ENCODE measurements around the gene KIAA0753. TPM values are rescaled to one million over a fixed set of nuclear protein-coding genes. Genes with fewer than 3 reads are reported as not detected.

Gene KIAA0753
- total RNA-seq, 4 donors from 2014 or later, result 33.9 to 58.8 (median 40.2) TPM

GRCh38 chr17:6681176-6681575, 40.7 kb upstream of the KIAA0753 start:
- no peak overlapping the region for H3K27ac ChIP-seq
- TF ChIP-seq EP300 (IDR thresholded peaks at IDR 0.05), result no peak
- no peak for TF ChIP-seq POLR2AphosphoS5 (IDR thresholded peaks at IDR 0.05)
- 47 to 52% methylated on average over 2 to 4 of the region's 4 CpGs for WGBS, 2 donors (ENCODE audit: low coverage in 1 of 2)
- no peak for ATAC-seq
- no peaks in the 10 kb centered on the region for H3K9me3 ChIP-seq
- H3K4me3 ChIP-seq, result no peak overlapping the region
- H3K36me3 ChIP-seq, result no peaks in the 10 kb centered on the region
- H3K27me3 ChIP-seq, result peaks cover 70% of the 10 kb centered on the region
- no peaks in the 10 kb centered on the region for H3K4me1 ChIP-seq

DNA sequence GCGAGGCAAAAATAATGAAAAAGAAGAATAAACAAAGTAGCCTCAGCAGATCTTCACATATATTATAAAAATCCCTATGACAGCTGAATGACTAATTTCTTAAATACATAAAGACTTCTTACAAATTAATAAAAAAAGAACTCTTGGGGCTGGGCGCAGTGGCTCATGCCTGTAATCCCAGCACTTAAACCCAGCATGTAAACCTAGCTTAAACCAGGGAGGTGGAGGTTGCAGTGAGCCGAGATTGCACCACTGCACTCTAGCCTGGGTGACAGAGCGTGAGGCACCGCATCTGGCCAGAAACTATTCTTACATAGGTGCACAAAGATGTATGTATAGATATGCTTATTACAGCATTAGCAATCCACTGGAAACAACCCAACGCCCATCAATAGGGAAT, 38.7 kb upstream of the KIAA0753 start:
- 56 to 67% methylated on average over 1 to 6 of the region's 6 CpGs for WGBS, 2 donors (ENCODE audit: low coverage in 1 of 2)
- peaks cover 63% of the 10 kb centered on the region for H3K27me3 ChIP-seq
- ATAC-seq, result no peak

DNA sequence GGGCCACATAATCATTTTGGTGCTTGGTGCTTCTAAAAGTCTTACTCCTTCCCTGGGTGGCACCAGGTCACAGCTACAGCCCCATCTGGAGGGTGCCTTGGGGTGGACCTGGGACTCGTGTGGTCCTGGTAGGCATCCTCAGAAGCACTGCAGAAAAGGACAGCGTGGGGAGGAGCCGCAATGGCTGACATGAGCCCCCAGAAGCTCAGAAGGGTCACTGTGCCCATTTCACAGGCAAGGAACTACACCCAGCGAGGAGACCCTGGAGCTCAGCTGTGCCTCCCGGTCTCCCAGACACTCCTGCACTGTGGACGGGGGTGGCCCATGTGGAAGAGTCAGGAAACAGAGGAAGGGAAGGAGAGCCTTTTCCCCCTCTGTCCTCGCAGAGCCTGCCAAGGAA, 37.4 kb upstream of the KIAA0753 start:
- Histone ChIP-seq H3K36me3 (no peaks in the 10 kb centered on the region), H3K27me3 (peaks cover 63% of the 10 kb centered on the region), H3K4me1 (no peaks in the 10 kb centered on the region), H3K9me3 (no peaks in the 10 kb centered on the region), H3K27ac (no peak overlapping the region), H3K4me3 (no peak overlapping the region)
- ATAC-seq, result no peak
- no peak for TF ChIP-seq EP300 (IDR thresholded peaks at IDR 0.05)
- TF ChIP-seq CTCF (IDR thresholded peaks at IDR 0.05), result no peak
- no peak for TF ChIP-seq POLR2AphosphoS5 (IDR thresholded peaks at IDR 0.05)
- TF ChIP-seq POLR2A (IDR thresholded peaks at IDR 0.05), result no peak
- WGBS, 2 donors (ENCODE audit: low coverage in 1 of 2), result 40% methylated on average over 1 of the region's 7 CpGs; no CpG with 5 or more reads in 1 of the 2 donors

More for the DNA sequence above, 38.7 kb upstream of the KIAA0753 start:
- H3K9me3 ChIP-seq, result no peaks in the 10 kb centered on the region
- H3K4me3 ChIP-seq, result no peak overlapping the region
- no peak for TF ChIP-seq CTCF (IDR thresholded peaks at IDR 0.05)
- TF ChIP-seq POLR2AphosphoS5 (IDR thresholded peaks at IDR 0.05), result no peak
- TF ChIP-seq POLR2A (IDR thresholded peaks at IDR 0.05), result no peak
- TF ChIP-seq EP300 (IDR thresholded peaks at IDR 0.05), result no peak
- no peak overlapping the region for H3K27ac ChIP-seq
- no peaks in the 10 kb centered on the region for H3K4me1 ChIP-seq
- H3K36me3 ChIP-seq, result no peaks in the 10 kb centered on the region

DNA sequence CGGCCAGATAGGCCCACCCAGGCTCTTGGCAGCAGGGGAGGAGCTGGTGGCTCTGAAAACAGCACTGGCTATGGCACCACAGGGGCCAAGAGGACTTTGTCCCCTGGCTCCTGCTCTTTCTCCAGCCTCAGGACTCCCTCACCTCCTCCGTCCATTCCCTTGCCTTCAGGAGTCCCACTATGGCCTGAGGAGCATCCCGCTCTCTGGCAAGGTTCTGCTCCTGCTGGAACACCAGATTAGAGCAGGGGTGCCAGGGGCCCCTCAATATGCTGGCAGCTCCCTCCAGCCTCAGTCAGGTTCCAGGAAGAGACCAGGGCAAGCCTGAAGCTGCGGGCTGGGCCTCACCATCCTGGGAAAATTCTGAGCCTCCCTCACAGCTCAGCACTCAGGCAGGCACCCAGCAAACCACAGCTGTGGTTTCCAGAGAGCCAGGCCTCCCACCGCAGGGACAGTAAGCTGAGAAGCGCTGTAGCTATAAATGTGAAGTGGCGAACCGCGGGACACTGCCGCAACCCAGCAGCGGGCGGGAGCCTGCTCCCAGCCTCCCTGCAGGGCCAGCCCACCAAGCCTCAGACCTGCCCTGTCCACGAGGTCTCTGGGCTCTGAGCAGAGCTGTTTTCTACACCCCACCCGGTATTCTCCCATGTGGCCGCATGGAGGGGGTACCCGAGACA, 36.8 kb upstream of the KIAA0753 start:
- no peak for ATAC-seq
- Histone ChIP-seq H3K27ac (no peak overlapping the region), H3K27me3 (peaks cover 59% of the 10 kb centered on the region), H3K4me3 (no peak overlapping the region), H3K36me3 (no peaks in the 10 kb centered on the region), H3K9me3 (no peaks in the 10 kb centered on the region), H3K4me1 (no peaks in the 10 kb centered on the region)
- WGBS, 2 donors (ENCODE audit: low coverage in 1 of 2), result no CpG with 5 or more reads among the region's 16 CpGs
- TF ChIP-seq POLR2A (IDR thresholded peaks at IDR 0.05) (no peak), EP300 (IDR thresholded peaks at IDR 0.05) (no peak), POLR2AphosphoS5 (IDR thresholded peaks at IDR 0.05) (no peak), CTCF (IDR thresholded peaks at IDR 0.05) (no peak)

- Histone ChIP-seq H3K4me1 (no peaks in the 10 kb centered on the region), H3K4me3 (no peak overlapping the region), H3K27me3 (peaks cover 60% of the 10 kb centered on the region), H3K9me3 (no peaks in the 10 kb centered on the region), H3K36me3 (no peaks in the 10 kb centered on the region), H3K27ac (no peak overlapping the region)
- no CpG with 5 or more reads among the region's 6 CpGs for WGBS, 2 donors (ENCODE audit: low coverage in 1 of 2)
- TF ChIP-seq CTCF (IDR thresholded peaks at IDR 0.05) (no peak), EP300 (IDR thresholded peaks at IDR 0.05) (no peak), POLR2AphosphoS5 (IDR thresholded peaks at IDR 0.05) (no peak)
- ATAC-seq, result no peak
Measured at GRCh38 chr17:6676802-6677157, 36.3 kb upstream of the KIAA0753 start.

Data from gastroesophageal sphincter (tissue), 4 donors.